ENCODE results near the gene FAM117A. TPM values are rescaled to one million over a fixed set of nuclear protein-coding genes. Genes with fewer than 3 reads are reported as not detected.

FAM117A gene
- total and polyA plus RNA-seq, 2 of the 8 experiments (the other 6 are each of a cell fraction or from before 2014, with no cell fraction given), result 28.4 to 45.7 TPM

GRCh38 chr17:49717371-49717861 is 46.5 kb downstream of the FAM117A start:
- no peak for TF ChIP-seq CREB1 (IDR thresholded peaks at IDR 0.05)
- TF ChIP-seq SP4 (IDR thresholded peaks at IDR 0.05; ENCODE audit: low read length), result no peak
- no peak for TF ChIP-seq CBX8 (IDR thresholded peaks at IDR 0.05; ENCODE audit: borderline replicate concordance, low read depth, low read length)
- no peak for TF ChIP-seq JUN (IDR thresholded peaks at IDR 0.05; ENCODE audit: low read depth, low read length)
- TF ChIP-seq, protein P1, sequence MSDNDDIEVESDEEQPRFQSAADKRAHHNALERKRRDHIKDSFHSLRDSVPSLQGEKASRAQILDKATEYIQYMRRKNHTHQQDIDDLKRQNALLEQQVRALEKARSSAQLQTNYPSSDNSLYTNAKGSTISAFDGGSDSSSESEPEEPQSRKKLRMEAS (IDR thresholded peaks at IDR 0.05), result no peak
- TF ChIP-seq, protein P2, sequence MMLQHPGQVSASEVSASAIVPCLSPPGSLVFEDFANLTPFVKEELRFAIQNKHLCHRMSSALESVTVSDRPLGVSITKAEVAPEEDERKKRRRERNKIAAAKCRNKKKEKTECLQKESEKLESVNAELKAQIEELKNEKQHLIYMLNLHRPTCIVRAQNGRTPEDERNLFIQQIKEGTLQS (IDR thresholded peaks at IDR 0.05; ENCODE audit: insufficient read depth, low read depth, low read length), result no peak
- no peak for TF ChIP-seq SIX5 (IDR thresholded peaks at IDR 0.05; ENCODE audit: low read depth, low read length)
- no peak for TF ChIP-seq RNF2 (IDR thresholded peaks at IDR 0.05; ENCODE audit: borderline replicate concordance, low read depth, low read length, missing control alignments, poor library complexity, severe bottlenecking)
- no peak for TF ChIP-seq SIRT6 (IDR thresholded peaks at IDR 0.05; ENCODE audit: low read length)
- no peak for TF ChIP-seq CHD2 (IDR thresholded peaks at IDR 0.05; ENCODE audit: low read length)
- TF ChIP-seq ZNF274 (IDR thresholded peaks at IDR 0.05; ENCODE audit: borderline replicate concordance, extremely low read depth, low read length), result no peak
- TF ChIP-seq BACH1 (IDR thresholded peaks at IDR 0.05; ENCODE audit: low read length), result no peak
- Histone ChIP-seq H3K79me1 (ENCODE audit: low read depth, low read length) (no peaks in the 10 kb centered on the region), H2AK5ac (ENCODE audit: low read depth, low read length) (no peak overlapping the region), H4K20me1 (replicated peaks in 1 of 2; ENCODE audit: control insufficient read depth in 1 of 2, insufficient read depth in 2 of 2, low read length in 2 of 2) (peaks cover 0 to 2% of the 10 kb centered on the region in 2 experiments), H4K8ac (ENCODE audit: extremely low read depth, insufficient read depth, low read length) (no peak overlapping the region), H2BK20ac (ENCODE audit: low read length) (no peak overlapping the region), H3K27ac (ENCODE audit: low read depth, low read length) (no peak overlapping the region), H3K79me2 (ENCODE audit: control insufficient read depth in 1 of 2, insufficient read depth in 2 of 2, low read length in 2 of 2) (no peaks in the 10 kb centered on the region), H3K23me2 (ENCODE audit: low read depth, low read length) (no peaks in the 10 kb centered on the region), H2BK12ac (ENCODE audit: low read depth, low read length) (no peak overlapping the region), H4K5ac (ENCODE audit: insufficient read length, low read depth, low read length) (no peak overlapping the region), H3K9ac (replicated peaks in 1 of 4; ENCODE audit: extremely low read depth in 1 of 4, low read depth in 3 of 4, low read length in 3 of 4) (no peak overlapping the region), H3K23ac (ENCODE audit: insufficient read length) (no peak overlapping the region), H2BK5ac (ENCODE audit: low read depth, low read length) (no peak overlapping the region), H3K14ac (ENCODE audit: insufficient read length) (no peak overlapping the region), H4K91ac (replicated peaks; ENCODE audit: insufficient read length, low read length) (no peak overlapping the region), H2AFZ (ENCODE audit: low read length) (no peak overlapping the region), H3K56ac (replicated peaks; ENCODE audit: insufficient read length, low read depth, low read length) (no peak overlapping the region), H3K4ac (replicated peaks; ENCODE audit: insufficient read length, low read depth, low read length) (no peak overlapping the region), H3K4me1 (replicated peaks in 1 of 4; ENCODE audit: control insufficient read depth in 3 of 4, insufficient read depth in 4 of 4, low read length in 3 of 4) (no peaks in the 10 kb centered on the region), H3K4me3 (ENCODE audit: extremely low read depth in 1 of 4, insufficient read depth in 2 of 4, low read depth in 3 of 4, low read length in 4 of 4) (no peak overlapping the region), H2BK15ac (ENCODE audit: low read length) (no peak overlapping the region), H3K9me3 (ENCODE audit: insufficient read depth in 2 of 2, low read depth in 1 of 2, low read length in 1 of 2) (no peaks in the 10 kb centered on the region), H3K18ac (ENCODE audit: extremely low read depth, low read length) (no peak overlapping the region), H3K36me3 (ENCODE audit: control insufficient read depth in 2 of 4, insufficient read depth in 4 of 4, low read length in 3 of 4) (peaks cover 25 to 69% (median 48%) of the 10 kb centered on the region in 4 experiments), H2BK120ac (replicated peaks; ENCODE audit: low read depth, low read length) (no peak overlapping the region), H3K27me3 (replicated peaks in 1 of 4; ENCODE audit: control insufficient read depth in 3 of 4, extremely low read depth in 1 of 4, insufficient read depth in 3 of 4, low read length in 3 of 4) (no peaks in the 10 kb centered on the region), H3K4me2 (ENCODE audit: insufficient read depth in 1 of 2, low read depth in 2 of 2, low read length in 2 of 2) (no peak overlapping the region)
- 95% methylated on average over 10 of the region's 10 CpGs; no CpG with 5 or more reads in 1 of the 2 experiments for WGBS, 2 experiments (ENCODE audit: extremely low coverage in 1 of 2, insufficient coverage in 1 of 2, insufficient read length in 1 of 2, insufficient replicate concordance in 2 of 2, low coverage in 1 of 2, low lambda C conversion rate in 2 of 2, missing lambda C conversion rate in 1 of 2)
- no peak for FAIRE-seq
- ChIA-PET CTCF (ENCODE audit: partially characterized antibody) (interaction anchor here (0.6 to 8.9 kb wide), 4 partner anchors 8 to 23 kb away, joined by 3 to 41 read pairs (median 4); partner anchors contain the start of gene SLC35B1), POLR2A (ENCODE audit: partially characterized antibody) (no interaction called here)
- DNase-seq (ENCODE audit: low read depth in 1 of 2, low spot score in 2 of 2), result no peak

Measured in H1 (cell line).